Breast epithelium (tissue), 4 donors: ENCODE measurements around the gene PCGF2. TPM values are rescaled to one million over a fixed set of nuclear protein-coding genes. Genes with fewer than 3 reads are reported as not detected.

Experiments
- DNase-seq, 2 donors: peaks; one replicate each; pipeline ENCODE4 v3.0.0-alpha.2; 2019; ENCODE audit warnings: low spot score in 2 of 2
- H3K27ac ChIP-seq, 2 donors: fragments of 200-600 bp; sonication (generic) in 1 of 2; one replicate each; pipeline ENCODE4 v1.5.1; 2016 to 2019; ENCODE audit warnings: mild to moderate bottlenecking in 1 of 2
- H3K27me3 ChIP-seq, 2 donors: fragments of 200-600 bp; sonication (generic) in 1 of 2; one replicate each; pipeline versions ENCODE4 v1.5.1 to v1.6.0; 2017 to 2019; ENCODE audit warnings: control low read depth in 1 of 2, mild to moderate bottlenecking in 1 of 2
- H3K36me3 ChIP-seq: fragments of 200-600 bp; one replicate; pipeline ENCODE4 v1.5.1; 2019
- H3K4me1 ChIP-seq, 2 donors: fragments of 200-600 bp; sonication (generic); one replicate each; pipeline ENCODE4 v1.5.1; 2016 to 2019; ENCODE audit warnings: control low read depth in 1 of 2
- H3K4me3 ChIP-seq, 3 donors: fragments of 200-600 bp; sonication (generic); 1 replicate in 2 of 3; 2 replicates in 1 of 3; pipeline ENCODE4 v1.5.1; 2016 to 2019; ENCODE audit warnings: mild to moderate bottlenecking in 3 of 3, moderate library complexity in 2 of 3
- H3K9me3 ChIP-seq, 2 donors: fragments of 200-600 bp; sonication (generic) in 1 of 2; one replicate each; pipeline ENCODE4 v1.5.1; 2016 to 2019; ENCODE audit warnings: control low read depth in 1 of 2
- POLR2A ChIP-seq: fragments of 450-650 bp; IDR thresholded peaks from one replicate; pipeline ENCODE4 v1.6.1; 2016; ENCODE audit warnings: antibody characterized with exemption, mild to moderate bottlenecking, moderate library complexity
- POLR2AphosphoS5 ChIP-seq, 3 donors: sonication (generic); formaldehyde crosslinking; IDR thresholded peaks; one replicate each; pipeline ENCODE4 v1.6.1; 2017; ENCODE audit warnings: antibody characterized with exemption in 3 of 3
- intact Hi-C: fragments of 100-400 bp; cut with DNase I; formaldehyde crosslinking; loops from one replicate; pipeline ENCODE4 v1.15.1; 2023; ENCODE audit warnings: low total_unique reads
- total RNA-seq, 3 donors: library from RNA; depleted of rRNA; stranded (reverse); fragments of >200 nt; gene quantifications; one replicate each; pipeline ENCODE4 v1.1.0, GENCODE V29; 2016
- TF ChIP-seq, protein P1 (sequence below), 3 donors: fragments of 450-650 bp; IDR thresholded peaks; one replicate each; pipeline ENCODE4 v1.5.1; 2016 to 2017; ENCODE audit warnings: antibody characterized with exemption in 3 of 3, mild to moderate bottlenecking in 3 of 3, moderate library complexity in 3 of 3

The PCGF2 gene
- total RNA-seq, 3 donors from 2014 or later, result 6.4 to 9.5 (median 9.3) TPM

- Histone ChIP-seq H3K9me3 (no peaks in the 10 kb centered on the region), H3K36me3 (no peaks in the 10 kb centered on the region), H3K27me3 (no peaks in the 10 kb centered on the region), H3K27ac (peak overlapping the region; percentile 78 to 93), H3K4me3 (peak overlapping the region; percentile 84 to 91 (median 88)), H3K4me1 (peaks cover 4 to 20% of the 10 kb centered on the region in 2 donors)
- intact Hi-C loops, result loop anchor here (1.0 kb wide), 1 partner anchor 45 kb away; no protein-coding TSS in a partner anchor
- TF ChIP-seq POLR2AphosphoS5 (IDR thresholded peaks at IDR 0.05) (no peak), POLR2A (no peak)
- TF ChIP-seq, protein P1, sequence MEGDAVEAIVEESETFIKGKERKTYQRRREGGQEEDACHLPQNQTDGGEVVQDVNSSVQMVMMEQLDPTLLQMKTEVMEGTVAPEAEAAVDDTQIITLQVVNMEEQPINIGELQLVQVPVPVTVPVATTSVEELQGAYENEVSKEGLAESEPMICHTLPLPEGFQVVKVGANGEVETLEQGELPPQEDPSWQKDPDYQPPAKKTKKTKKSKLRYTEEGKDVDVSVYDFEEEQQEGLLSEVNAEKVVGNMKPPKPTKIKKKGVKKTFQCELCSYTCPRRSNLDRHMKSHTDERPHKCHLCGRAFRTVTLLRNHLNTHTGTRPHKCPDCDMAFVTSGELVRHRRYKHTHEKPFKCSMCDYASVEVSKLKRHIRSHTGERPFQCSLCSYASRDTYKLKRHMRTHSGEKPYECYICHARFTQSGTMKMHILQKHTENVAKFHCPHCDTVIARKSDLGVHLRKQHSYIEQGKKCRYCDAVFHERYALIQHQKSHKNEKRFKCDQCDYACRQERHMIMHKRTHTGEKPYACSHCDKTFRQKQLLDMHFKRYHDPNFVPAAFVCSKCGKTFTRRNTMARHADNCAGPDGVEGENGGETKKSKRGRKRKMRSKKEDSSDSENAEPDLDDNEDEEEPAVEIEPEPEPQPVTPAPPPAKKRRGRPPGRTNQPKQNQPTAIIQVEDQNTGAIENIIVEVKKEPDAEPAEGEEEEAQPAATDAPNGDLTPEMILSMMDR (IDR thresholded peaks at IDR 0.05), result no peak
- no peak for DNase-seq
Observed at GRCh38 chr17:38748892-38749222, 721 bp upstream of the PCGF2 start.

- intact Hi-C loops, result loop anchor here (1.0 kb wide), 1 partner anchor 43 kb away; no protein-coding TSS in a partner anchor
- no peak for DNase-seq
- Histone ChIP-seq H3K4me1 (peaks cover 5 to 16% of the 10 kb centered on the region in 2 donors), H3K9me3 (no peaks in the 10 kb centered on the region), H3K27me3 (no peaks in the 10 kb centered on the region), H3K27ac (peak overlapping the region; percentile 78 to 93), H3K36me3 (no peaks in the 10 kb centered on the region), H3K4me3 (peak overlapping the region; percentile 84 to 91 (median 88))
- TF ChIP-seq POLR2AphosphoS5 (IDR thresholded peaks at IDR 0.05) (peak in 1 of 3 donors; percentile 35), POLR2A (no peak)
- TF ChIP-seq, protein P1 (IDR thresholded peaks at IDR 0.05), result no peak
Observed at GRCh38 chr17:38747463-38748148, 530 bp downstream of the PCGF2 start.

DNA sequence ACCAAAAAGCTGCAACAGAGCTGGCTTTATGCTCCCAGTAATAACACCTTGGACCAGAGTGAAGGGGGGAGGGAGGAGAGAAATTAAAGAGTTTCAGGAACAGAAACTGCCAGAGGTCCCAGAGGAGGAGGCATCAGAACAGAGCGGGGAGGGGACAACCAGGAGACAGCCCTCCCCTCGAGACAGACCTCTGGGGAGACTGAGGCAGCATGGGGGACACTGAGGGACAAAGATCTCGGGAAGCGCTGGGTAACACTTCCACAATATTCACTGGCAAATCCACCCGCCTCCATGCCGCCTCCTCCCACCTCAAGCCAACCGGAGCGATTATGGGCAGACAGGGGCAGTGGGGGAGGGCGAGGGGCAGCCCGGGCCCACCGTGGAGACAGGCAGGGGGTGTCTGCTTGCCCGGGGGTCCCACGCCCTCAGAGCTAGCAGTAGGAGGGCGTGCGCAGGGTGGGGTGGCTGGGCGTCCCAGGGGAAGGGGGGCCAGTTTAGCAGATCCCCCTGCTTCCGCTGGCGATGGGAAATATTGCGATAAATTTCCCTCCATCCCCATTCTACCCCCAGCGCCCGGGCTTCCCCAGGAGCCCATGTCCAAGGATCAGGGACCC, 1.2 kb downstream of the PCGF2 start:
- intact Hi-C loops, result no loop called here
- DNase-seq, result no peak
- peaks cover 12 to 20% of the 10 kb centered on the region in 2 donors for H3K4me1 ChIP-seq

DNA sequence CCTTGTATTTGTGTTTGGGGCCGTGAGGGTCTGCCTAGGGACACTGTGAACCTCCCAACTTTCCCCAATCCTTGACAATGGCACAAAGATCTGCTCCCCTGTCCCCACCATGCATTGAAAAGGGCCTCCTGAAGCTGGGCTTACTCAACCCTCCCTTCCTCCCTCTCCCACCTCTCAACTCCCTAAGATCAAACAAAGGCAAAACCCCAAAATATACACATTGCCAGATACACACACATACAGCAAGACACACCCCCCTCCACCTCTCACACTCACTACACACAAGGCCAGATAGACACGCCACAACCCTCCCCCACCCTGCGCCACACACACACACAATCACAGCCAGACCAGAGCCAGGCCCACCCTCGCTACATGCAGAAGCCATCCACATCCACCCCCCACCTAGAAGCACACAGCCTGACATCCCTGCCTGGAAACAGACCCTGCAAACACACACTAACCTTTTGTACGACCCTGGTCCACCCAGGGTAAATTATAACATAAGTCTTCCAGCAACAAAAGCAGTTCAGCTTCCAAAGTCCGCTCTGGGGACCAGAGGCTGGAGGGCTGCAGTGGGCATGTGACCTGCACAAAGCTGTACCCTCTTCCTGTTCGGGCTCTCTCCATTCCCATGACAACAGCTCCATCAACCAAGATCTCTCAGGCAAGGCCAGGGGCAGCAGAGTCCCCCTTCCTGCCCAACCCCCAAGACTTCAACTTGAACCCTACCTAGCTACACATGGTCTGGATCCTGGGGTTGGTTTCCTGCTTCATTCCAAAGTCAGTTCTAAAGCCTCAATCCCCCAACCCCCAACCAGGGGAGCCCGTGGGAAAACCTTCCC, 1.9 kb downstream of the PCGF2 start:
- TF ChIP-seq POLR2A (no peak), POLR2AphosphoS5 (IDR thresholded peaks at IDR 0.05) (no peak)
- TF ChIP-seq, protein P1 (IDR thresholded peaks at IDR 0.05), result no peak
- H3K27me3 ChIP-seq, result no peaks in the 10 kb centered on the region
- H3K4me1 ChIP-seq, result peaks cover 16 to 25% of the 10 kb centered on the region in 2 donors
- intact Hi-C loops, result no loop called here
- H3K9me3 ChIP-seq, result no peaks in the 10 kb centered on the region
- no peak for DNase-seq
- peak overlapping the region; percentile 84 to 91 (median 88) for H3K4me3 ChIP-seq
- H3K27ac ChIP-seq, result peak overlapping the region; percentile 78 to 93
- H3K36me3 ChIP-seq, result no peaks in the 10 kb centered on the region

More for the DNA sequence above, 1.2 kb downstream of the PCGF2 start:
- Histone ChIP-seq H3K27ac (peak overlapping the region; percentile 78 to 93), H3K4me3 (peak overlapping the region; percentile 84 to 91 (median 88)), H3K36me3 (no peaks in the 10 kb centered on the region), H3K27me3 (no peaks in the 10 kb centered on the region), H3K9me3 (no peaks in the 10 kb centered on the region)
- TF ChIP-seq POLR2AphosphoS5 (IDR thresholded peaks at IDR 0.05) (no peak), POLR2A (no peak)
- TF ChIP-seq, protein P1 (IDR thresholded peaks at IDR 0.05), result no peak
